Body of pancreas (tissue), 4 donors: ENCODE results near the gene GPRC5C.

ENCODE experiments used
- CTCF ChIP-seq, 7 experiments: fragments of 450-650 bp in 4 of 7; fragments of 200-600 bp in 3 of 7; sonication (generic) in 3 of 7; IDR thresholded peaks; one replicate each; pipeline ENCODE4 v1.5.1; 2016 to 2019; ENCODE audit warnings: antibody characterized with exemption in 7 of 7
- POLR2A ChIP-seq, 3 donors: fragments of 450-650 bp; IDR thresholded peaks; one replicate each; pipeline ENCODE4 v1.6.1; 2016; ENCODE audit warnings: antibody characterized with exemption in 3 of 3, mild to moderate bottlenecking in 2 of 3

- TF ChIP-seq CTCF (IDR thresholded peaks at IDR 0.05), result no peak
- TF ChIP-seq POLR2A (IDR thresholded peaks at IDR 0.05), result no peak
Observed at GRCh38 chr17:74455821-74456220, 23.9 kb downstream of the GPRC5C start.
